ENCODE data around the gene EMD. TPM values are rescaled to one million over a fixed set of nuclear protein-coding genes. Genes with fewer than 3 reads are reported as not detected.

The EMD gene
- total and polyA plus RNA-seq, 2 of the 13 experiments (the other 11 are each of a cell fraction or from before 2014, with no cell fraction given), result 14.5 to 14.9 TPM

GRCh38 chrX:154378799-154379568, at the start of gene EMD (continued):
- peak; percentile 85 for TF ChIP-seq AKAP8 (CRISPR knock-in tag; IDR thresholded peaks at IDR 0.05)
- no peak for TF ChIP-seq ZNF878 (CRISPR knock-in tag; IDR thresholded peaks at IDR 0.05)
- TF ChIP-seq ZNF646 (CRISPR knock-in tag; IDR thresholded peaks at IDR 0.05), result no peak
- 0 out of 2 replicates have a peak, but pooled peaks have one; percentile 39 for TF ChIP-seq PRMT3 (CRISPR knock-in tag; IDR thresholded peaks at IDR 0.05; ENCODE audit: borderline replicate concordance, low read depth)
- no peak for TF ChIP-seq ZSCAN12 (CRISPR knock-in tag; IDR thresholded peaks at IDR 0.05)
- no peak for TF ChIP-seq RXRA (CRISPR knock-in tag; IDR thresholded peaks at IDR 0.05)
- TF ChIP-seq ZNF782 (CRISPR knock-in tag; IDR thresholded peaks at IDR 0.05; ENCODE audit: borderline replicate concordance), result no peak
- no peak for TF ChIP-seq REST (IDR thresholded peaks at IDR 0.05; ENCODE audit: borderline replicate concordance in 1 of 2, low read depth in 1 of 2, low read length in 2 of 2)
- no peak for TF ChIP-seq ZBTB49 (CRISPR knock-in tag; IDR thresholded peaks at IDR 0.05; ENCODE audit: borderline replicate concordance)
- TF ChIP-seq ZNF724P (CRISPR knock-in tag; IDR thresholded peaks at IDR 0.05; ENCODE audit: borderline replicate concordance), result no peak
- no peak for TF ChIP-seq TCF7L2 (IDR thresholded peaks at IDR 0.05; ENCODE audit: low read depth, low read length)
- no peak for TF ChIP-seq KLF13 (CRISPR knock-in tag; IDR thresholded peaks at IDR 0.05)
- no peak for TF ChIP-seq SMAD1 (CRISPR knock-in tag; IDR thresholded peaks at IDR 0.05; ENCODE audit: borderline replicate concordance, low read depth)
- no peak for TF ChIP-seq PITX1 (CRISPR knock-in tag; IDR thresholded peaks at IDR 0.05)
